ENCODE data around the gene ABLIM2.

DNA sequence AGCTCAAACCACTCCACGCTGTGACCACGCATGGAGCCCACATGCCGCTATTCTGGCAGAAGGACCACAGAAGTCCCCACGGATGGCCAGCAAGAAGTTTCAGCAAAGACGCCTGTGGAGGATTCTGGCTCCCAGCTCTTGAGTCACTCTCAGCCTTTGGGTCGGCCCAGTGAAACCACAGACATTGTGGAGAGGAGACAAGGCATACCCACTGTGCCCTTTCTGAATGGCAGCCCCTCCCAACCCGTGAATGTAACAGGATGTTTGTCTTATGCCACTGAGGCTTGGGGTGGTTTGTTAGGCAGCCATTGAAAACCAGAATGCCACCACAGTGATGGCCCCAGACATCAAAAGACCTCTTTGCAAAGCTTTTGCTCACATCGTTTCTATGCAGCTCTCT lies 42.7 kb downstream of the ABLIM2 start:
- TF ChIP-seq CTCF (IDR thresholded peaks at IDR 0.05), result no peak
- TF ChIP-seq POLR2A (IDR thresholded peaks at IDR 0.05), result no peak
